GM10266 (cell line): ENCODE measurements around the gene ANKRA2.

Experiments used
- DNase-seq: peaks from one replicate; pipeline ENCODE4 v3.0.0; 2012; ENCODE audit errors: extremely low spot score
- TF ChIP-seq, protein P1 (sequence below): IDR thresholded peaks from 2 replicates; pipeline ENCODE4 v1.5.1; 2012; ENCODE audit warnings: mild to moderate bottlenecking, low read depth; ENCODE audit not compliant: control insufficient read depth, insufficient read depth; ENCODE audit errors: missing control alignments

The ANKRA2 gene

DNA sequence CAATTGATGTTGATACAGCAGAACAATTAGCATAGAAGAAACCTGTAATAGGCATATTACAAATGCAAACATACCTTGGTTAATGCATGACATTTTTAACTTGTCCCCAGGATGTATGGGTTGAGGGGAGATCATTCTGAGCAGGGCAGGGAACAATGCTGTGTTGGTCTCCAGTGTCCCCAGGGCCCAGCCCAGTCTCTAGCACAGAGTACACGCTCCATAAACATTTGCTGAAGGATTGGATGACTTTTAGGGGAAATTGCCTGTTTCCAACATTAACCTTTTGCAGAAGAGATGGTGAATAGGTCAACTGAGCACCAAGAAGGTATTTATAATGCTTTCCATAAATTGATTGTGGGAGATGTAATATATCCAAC lies 20.0 kb downstream of the ANKRA2 start:
- DNase-seq = no peak
- TF ChIP-seq, protein P1, sequence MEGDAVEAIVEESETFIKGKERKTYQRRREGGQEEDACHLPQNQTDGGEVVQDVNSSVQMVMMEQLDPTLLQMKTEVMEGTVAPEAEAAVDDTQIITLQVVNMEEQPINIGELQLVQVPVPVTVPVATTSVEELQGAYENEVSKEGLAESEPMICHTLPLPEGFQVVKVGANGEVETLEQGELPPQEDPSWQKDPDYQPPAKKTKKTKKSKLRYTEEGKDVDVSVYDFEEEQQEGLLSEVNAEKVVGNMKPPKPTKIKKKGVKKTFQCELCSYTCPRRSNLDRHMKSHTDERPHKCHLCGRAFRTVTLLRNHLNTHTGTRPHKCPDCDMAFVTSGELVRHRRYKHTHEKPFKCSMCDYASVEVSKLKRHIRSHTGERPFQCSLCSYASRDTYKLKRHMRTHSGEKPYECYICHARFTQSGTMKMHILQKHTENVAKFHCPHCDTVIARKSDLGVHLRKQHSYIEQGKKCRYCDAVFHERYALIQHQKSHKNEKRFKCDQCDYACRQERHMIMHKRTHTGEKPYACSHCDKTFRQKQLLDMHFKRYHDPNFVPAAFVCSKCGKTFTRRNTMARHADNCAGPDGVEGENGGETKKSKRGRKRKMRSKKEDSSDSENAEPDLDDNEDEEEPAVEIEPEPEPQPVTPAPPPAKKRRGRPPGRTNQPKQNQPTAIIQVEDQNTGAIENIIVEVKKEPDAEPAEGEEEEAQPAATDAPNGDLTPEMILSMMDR = no peak

DNA sequence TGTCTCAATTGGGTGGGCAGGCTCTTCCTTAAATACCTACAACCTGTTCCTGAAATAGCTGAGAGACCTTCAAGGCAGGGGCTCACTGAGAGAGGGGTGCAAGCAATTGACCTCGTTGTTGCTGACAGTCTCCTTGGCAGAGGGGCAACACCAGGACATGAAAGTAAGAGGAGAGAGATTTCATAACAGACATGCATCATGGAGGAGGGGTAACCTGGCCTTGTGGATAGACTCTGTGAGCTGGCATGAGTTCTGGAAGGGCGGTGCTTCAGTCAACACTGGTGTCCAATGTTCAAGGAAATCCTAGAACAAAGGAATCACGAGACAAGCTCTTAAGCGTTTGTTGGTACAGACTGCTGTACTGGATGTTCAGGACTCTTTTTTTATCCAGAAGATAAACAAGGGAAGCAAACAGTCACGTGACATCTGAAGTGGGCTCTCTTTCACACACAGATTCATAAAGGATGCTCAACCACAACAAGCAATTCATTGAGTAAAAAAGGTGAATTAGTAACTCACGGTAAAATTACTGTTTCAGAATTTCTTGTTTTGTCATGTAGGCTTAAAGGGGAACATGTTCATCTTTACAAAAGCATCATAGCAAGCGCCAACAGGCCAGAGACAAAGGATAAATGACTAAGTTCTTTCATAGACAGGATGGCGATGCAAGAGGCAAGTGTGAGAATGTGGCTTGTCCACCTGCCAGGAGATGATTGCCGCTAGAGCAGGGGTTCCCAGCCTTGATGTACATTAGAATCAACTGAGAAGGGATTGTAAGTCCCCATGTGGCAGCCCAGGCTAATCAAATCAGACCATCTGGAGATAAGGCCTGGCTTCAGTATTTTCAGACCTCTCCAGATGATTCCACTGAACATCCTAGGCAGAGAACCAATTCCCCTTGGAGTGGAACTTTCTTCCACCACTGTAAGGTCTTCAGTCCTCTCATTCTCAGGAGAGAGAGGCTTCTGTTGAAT lies 20.7 kb downstream of the ANKRA2 start:
- no peak for DNase-seq

GRCh38 chr5:73542020-73542419 lies 23.4 kb downstream of the ANKRA2 start:
- TF ChIP-seq, protein P1 = no peak
- no peak for DNase-seq

More for the DNA sequence above, 20.7 kb downstream of the ANKRA2 start:
- TF ChIP-seq, protein P1 = no peak

DNA sequence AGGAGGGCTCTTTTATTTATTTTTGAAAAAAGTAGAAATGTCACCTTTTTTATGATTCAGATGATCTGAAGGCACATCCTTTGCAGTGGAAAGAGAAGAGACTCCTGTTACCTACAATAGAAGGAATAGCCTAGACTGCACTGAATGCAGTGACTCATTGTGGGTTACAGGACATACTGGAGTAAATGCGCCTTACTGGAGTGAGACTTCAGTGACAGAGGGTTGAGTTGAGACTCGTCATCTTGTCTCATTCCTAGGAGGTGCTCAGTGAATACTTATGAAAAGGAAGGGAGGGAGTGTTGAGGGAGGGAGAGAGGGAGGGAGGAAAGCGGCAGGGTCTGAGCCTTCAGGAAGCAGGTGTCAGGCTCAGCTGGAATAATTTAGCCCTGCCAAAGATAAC lies 25.2 kb downstream of the ANKRA2 start:
- TF ChIP-seq, protein P1 = no peak
- no peak for DNase-seq

- TF ChIP-seq, protein P1 = no peak
- DNase-seq = no peak
These were observed 25.7 kb downstream of the ANKRA2 start for GRCh38 chr5:73539730-73540129.

DNA sequence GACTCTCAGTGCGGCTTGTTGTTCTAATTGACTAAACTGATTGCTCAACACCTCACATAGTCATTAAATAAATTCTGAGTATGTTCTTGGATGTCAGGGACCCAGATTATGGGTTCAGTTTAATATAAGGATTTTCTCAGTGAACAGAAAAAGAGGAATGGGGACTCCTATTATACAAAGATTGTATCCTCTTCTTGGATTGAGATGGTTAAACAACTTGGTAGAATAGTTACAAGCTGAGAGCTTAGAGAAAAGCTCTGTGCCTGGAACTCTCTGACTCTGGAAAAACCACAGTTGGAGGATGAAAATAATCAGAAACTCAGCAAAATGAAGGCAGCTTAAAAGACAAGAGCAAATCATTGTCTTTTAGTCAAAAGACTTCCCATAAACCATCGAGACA lies 30.5 kb downstream of the ANKRA2 start:
- no peak for DNase-seq
- TF ChIP-seq, protein P1 = no peak

- DNase-seq = no peak
These were observed 31.3 kb downstream of the ANKRA2 start for GRCh38 chr5:73534011-73534644.

More at GRCh38 chr5:73534011-73534644, 31.3 kb downstream of the ANKRA2 start:
- TF ChIP-seq, protein P1 = no peak
